ENCODE data around the gene VPS35. TPM values are rescaled to one million over a fixed set of nuclear protein-coding genes. Genes with fewer than 3 reads are reported as not detected.

The VPS35 gene
- total RNA-seq, 1 experiment from 2014 or later, result 181 TPM

DNA sequence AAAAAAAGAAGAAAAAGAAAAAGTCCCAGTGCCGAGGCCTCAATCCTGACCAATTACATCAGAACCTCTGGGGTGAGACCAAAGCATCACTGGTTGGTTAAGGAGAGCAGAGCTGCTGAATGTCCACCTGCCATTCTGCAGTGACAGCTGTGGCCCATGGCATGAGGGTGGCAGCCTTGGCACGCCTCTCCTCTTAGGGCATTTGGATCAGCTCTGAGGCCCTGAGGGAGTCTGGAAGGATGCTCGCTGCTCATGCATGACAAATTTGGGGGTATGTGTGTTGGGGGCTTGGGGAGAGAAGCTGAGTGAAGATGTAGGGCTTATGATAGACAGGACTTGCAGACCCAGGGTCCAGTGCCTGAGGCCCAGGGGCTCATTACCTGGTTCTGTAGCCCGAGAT lies 32.9 kb upstream of the VPS35 start:
- CTCF ChIA-PET, result interaction anchor here (0.5 kb wide), 1 partner anchor 188 kb away, joined by 3 read pairs; no protein-coding TSS in a partner anchor
- Mint-ChIP-seq H3K9me3 (ENCODE audit: low read depth, unreplicated experiment) (no peaks in the 10 kb centered on the region), H3K4me1 (ENCODE audit: low read depth, unreplicated experiment) (no peaks in the 10 kb centered on the region)

DNA sequence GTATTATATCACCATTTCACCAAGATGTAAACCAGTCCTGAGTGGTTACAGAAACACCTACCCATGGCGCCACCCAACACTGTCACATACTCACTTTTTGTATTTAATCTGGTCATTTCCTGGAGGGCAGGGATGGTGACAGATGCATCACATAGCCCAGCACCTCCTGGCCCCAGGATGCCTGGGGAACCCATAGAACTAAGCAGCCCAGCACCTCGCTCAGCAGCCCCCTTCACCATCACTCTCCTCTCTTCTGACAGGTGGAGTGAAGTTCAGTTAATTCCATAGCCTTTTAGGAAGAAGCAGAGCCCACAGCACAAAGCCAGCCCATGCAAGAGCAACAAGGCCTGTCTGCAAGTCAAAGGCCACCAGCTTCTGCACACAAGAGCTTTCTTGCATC lies 31.6 kb upstream of the VPS35 start:
- TF ChIP-seq, protein P1, sequence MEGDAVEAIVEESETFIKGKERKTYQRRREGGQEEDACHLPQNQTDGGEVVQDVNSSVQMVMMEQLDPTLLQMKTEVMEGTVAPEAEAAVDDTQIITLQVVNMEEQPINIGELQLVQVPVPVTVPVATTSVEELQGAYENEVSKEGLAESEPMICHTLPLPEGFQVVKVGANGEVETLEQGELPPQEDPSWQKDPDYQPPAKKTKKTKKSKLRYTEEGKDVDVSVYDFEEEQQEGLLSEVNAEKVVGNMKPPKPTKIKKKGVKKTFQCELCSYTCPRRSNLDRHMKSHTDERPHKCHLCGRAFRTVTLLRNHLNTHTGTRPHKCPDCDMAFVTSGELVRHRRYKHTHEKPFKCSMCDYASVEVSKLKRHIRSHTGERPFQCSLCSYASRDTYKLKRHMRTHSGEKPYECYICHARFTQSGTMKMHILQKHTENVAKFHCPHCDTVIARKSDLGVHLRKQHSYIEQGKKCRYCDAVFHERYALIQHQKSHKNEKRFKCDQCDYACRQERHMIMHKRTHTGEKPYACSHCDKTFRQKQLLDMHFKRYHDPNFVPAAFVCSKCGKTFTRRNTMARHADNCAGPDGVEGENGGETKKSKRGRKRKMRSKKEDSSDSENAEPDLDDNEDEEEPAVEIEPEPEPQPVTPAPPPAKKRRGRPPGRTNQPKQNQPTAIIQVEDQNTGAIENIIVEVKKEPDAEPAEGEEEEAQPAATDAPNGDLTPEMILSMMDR (IDR thresholded peaks at IDR 0.05; ENCODE audit: unreplicated experiment), result no peak
- Mint-ChIP-seq H3K4me3 (ENCODE audit: low read depth, unreplicated experiment) (no peak overlapping the region), H3K9me3 (ENCODE audit: low read depth, unreplicated experiment) (no peaks in the 10 kb centered on the region), H3K36me3 (ENCODE audit: insufficient read depth, unreplicated experiment) (no peaks in the 10 kb centered on the region), H3K27ac (ENCODE audit: unreplicated experiment) (no peak overlapping the region), H3K27me3 (ENCODE audit: unreplicated experiment) (no peaks in the 10 kb centered on the region), H3K4me1 (ENCODE audit: low read depth, unreplicated experiment) (no peaks in the 10 kb centered on the region)
- intact Hi-C loops (cut with micrococcal nuclease; ENCODE audit: unreplicated experiment), result no loop called here
- DNase-seq, result no peak
- no TSS peak for BruUV-seq (replicated peaks)
- CTCF ChIA-PET, result interaction anchor here (0.7 kb wide), 1 partner anchor 118 kb away, joined by 4 read pairs; no protein-coding TSS in a partner anchor

More for the DNA sequence above, 32.9 kb upstream of the VPS35 start:
- H3K27me3 Mint-ChIP-seq (ENCODE audit: unreplicated experiment), result no peaks in the 10 kb centered on the region
- H3K27ac Mint-ChIP-seq (ENCODE audit: unreplicated experiment), result no peak overlapping the region
- no TSS peak for BruUV-seq (replicated peaks)
- no peak overlapping the region for H3K4me3 Mint-ChIP-seq (ENCODE audit: low read depth, unreplicated experiment)
- H3K36me3 Mint-ChIP-seq (ENCODE audit: insufficient read depth, unreplicated experiment), result no peaks in the 10 kb centered on the region
- no peak for DNase-seq
- intact Hi-C loops (cut with micrococcal nuclease; ENCODE audit: unreplicated experiment), result no loop called here
- TF ChIP-seq, protein P1 (IDR thresholded peaks at IDR 0.05; ENCODE audit: unreplicated experiment), result no peak

DNA sequence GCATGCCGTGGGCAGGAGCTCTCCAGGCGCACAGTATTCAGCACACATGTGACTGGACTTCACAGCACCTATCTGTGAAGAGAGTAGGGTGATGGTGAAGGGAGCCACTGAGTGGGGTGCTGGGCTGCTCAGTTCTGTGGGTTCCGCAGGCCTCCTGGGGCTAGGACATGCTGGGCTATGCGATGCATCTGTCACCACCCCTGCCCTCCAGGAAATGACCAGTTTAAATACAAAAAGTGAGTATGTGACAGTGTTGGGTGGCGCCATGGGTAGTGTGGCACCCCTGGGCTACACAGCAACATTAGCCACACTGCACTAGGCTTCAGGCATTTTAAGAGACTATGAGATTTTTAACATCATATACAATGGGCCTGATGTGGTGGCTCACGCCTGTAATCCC lies 30.6 kb upstream of the VPS35 start:
- H3K4me3 Mint-ChIP-seq (ENCODE audit: low read depth, unreplicated experiment), result no peak overlapping the region
- DNase-seq, result no peak
- no peak overlapping the region for H3K27ac Mint-ChIP-seq (ENCODE audit: unreplicated experiment)
- no TSS peak for BruUV-seq (replicated peaks)
- TF ChIP-seq, protein P1 (IDR thresholded peaks at IDR 0.05; ENCODE audit: unreplicated experiment), result no peak
- CTCF ChIA-PET, result no interaction called here
- no peaks in the 10 kb centered on the region for H3K27me3 Mint-ChIP-seq (ENCODE audit: unreplicated experiment)
- H3K4me1 Mint-ChIP-seq (ENCODE audit: low read depth, unreplicated experiment), result no peaks in the 10 kb centered on the region
- intact Hi-C loops (cut with micrococcal nuclease; ENCODE audit: unreplicated experiment), result no loop called here
- no peaks in the 10 kb centered on the region for H3K9me3 Mint-ChIP-seq (ENCODE audit: low read depth, unreplicated experiment)
- no peaks in the 10 kb centered on the region for H3K36me3 Mint-ChIP-seq (ENCODE audit: insufficient read depth, unreplicated experiment)

DNA sequence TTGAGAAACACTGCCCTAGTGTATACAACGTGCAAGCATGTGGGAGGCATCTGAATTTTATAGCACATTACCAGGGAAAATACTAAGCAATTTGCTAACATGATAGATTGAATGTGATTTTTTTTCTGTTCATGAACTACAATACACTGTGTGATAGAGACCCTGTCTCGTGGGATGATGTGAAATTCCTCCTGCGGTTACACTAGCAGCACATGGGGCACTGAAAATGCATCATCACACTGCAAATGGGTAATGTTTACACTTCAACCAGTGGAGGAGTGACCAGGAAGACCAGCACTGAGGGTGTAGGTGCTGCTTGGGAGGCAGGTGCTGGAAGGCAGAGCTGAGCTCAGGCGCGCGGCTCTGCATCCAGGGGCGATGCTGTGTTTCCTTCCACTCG lies 29.2 kb upstream of the VPS35 start:
- TF ChIP-seq, protein P1 (IDR thresholded peaks at IDR 0.05; ENCODE audit: unreplicated experiment), result no peak
- BruUV-seq (replicated peaks), result no TSS peak
- DNase-seq, result no peak
- no peaks in the 10 kb centered on the region for H3K27me3 Mint-ChIP-seq (ENCODE audit: unreplicated experiment)
- no peak overlapping the region for H3K4me3 Mint-ChIP-seq (ENCODE audit: low read depth, unreplicated experiment)
- no peaks in the 10 kb centered on the region for H3K36me3 Mint-ChIP-seq (ENCODE audit: insufficient read depth, unreplicated experiment)
- intact Hi-C loops (cut with micrococcal nuclease; ENCODE audit: unreplicated experiment), result no loop called here
- no peak overlapping the region for H3K27ac Mint-ChIP-seq (ENCODE audit: unreplicated experiment)
- no peaks in the 10 kb centered on the region for H3K9me3 Mint-ChIP-seq (ENCODE audit: low read depth, unreplicated experiment)
- CTCF ChIA-PET, result interaction anchor here (0.6 kb wide), 1 partner anchor 86 kb away, joined by 3 read pairs; no protein-coding TSS in a partner anchor
- no peaks in the 10 kb centered on the region for H3K4me1 Mint-ChIP-seq (ENCODE audit: low read depth, unreplicated experiment)

Measured in Calu3 (cell line).